Stomach smooth muscle (tissue), 2 donors: ENCODE measurements around the gene CARM1.

Experiments used
- H3K27ac ChIP-seq: one replicate; pipeline ENCODE4 v1.7.0; 2013; ENCODE audit warnings: mild to moderate bottlenecking, low read length, inconsistent platforms
- H3K27me3 ChIP-seq, 2 donors: one replicate each; pipeline ENCODE4 v1.7.0; 2013; ENCODE audit warnings: low read length in 2 of 2; ENCODE audit not compliant: insufficient read depth in 2 of 2, control insufficient read depth in 1 of 2
- H3K36me3 ChIP-seq, 2 donors: one replicate each; pipeline ENCODE4 v1.7.0; 2013; ENCODE audit warnings: low read length in 2 of 2; ENCODE audit not compliant: control insufficient read depth in 2 of 2, insufficient read depth in 2 of 2
- H3K4me1 ChIP-seq: one replicate; pipeline ENCODE4 v1.7.0; 2013; ENCODE audit warnings: low read length; ENCODE audit not compliant: control insufficient read depth, insufficient read depth
- H3K4me3 ChIP-seq, 2 donors: one replicate each; pipeline ENCODE4 v1.7.0; 2013; ENCODE audit warnings: low read length in 2 of 2
- H3K9ac ChIP-seq, 2 donors: one replicate each; pipeline ENCODE4 v1.7.0; 2013; ENCODE audit warnings: low read length in 2 of 2, mild to moderate bottlenecking in 1 of 2
- H3K9me3 ChIP-seq, 2 donors: one replicate each; pipeline ENCODE4 v1.7.0; 2013; ENCODE audit warnings: low read length in 2 of 2; ENCODE audit not compliant: control insufficient read depth in 2 of 2
- donor health status: healthy.
- donor health status: Pancreatic carcinoma.

Gene CARM1

GRCh38 chr19:10870955-10871603 is at the start of gene CARM1:
Gene CARM1 (plus strand): TSS chr19:10871553. CDS start chr19:10871703, 150 bp downstream.
- Histone ChIP-seq H3K27ac (peak within 1 kb of the TSS; percentile 82), H3K27me3 (no peaks in the 10 kb centered on the region), H3K4me1 (peaks cover 14% of the 10 kb centered on the region), H3K4me3 (peak within 1 kb of the TSS; percentile 78 to 80), H3K9ac (peak within 1 kb of the TSS; percentile 74 to 80), H3K9me3 (no peaks in the 10 kb centered on the region), H3K36me3 (no peaks in the 10 kb centered on the region)

- Histone ChIP-seq H3K36me3 (peaks cover 39 to 41% of the 10 kb centered on the region in 2 donors), H3K4me3 (no peak overlapping the region), H3K9me3 (no peaks in the 10 kb centered on the region)
Observed at GRCh38 chr19:10823690-10824089, 47.7 kb upstream of the CARM1 start.

GRCh38 chr19:10826231-10826630 is 45.1 kb upstream of the CARM1 start:
- Histone ChIP-seq H3K4me1 (no peaks in the 10 kb centered on the region), H3K9ac (no peak overlapping the region), H3K9me3 (no peaks in the 10 kb centered on the region), H3K27me3 (no peaks in the 10 kb centered on the region), H3K36me3 (peaks cover 29 to 37% of the 10 kb centered on the region in 2 donors), H3K4me3 (no peak overlapping the region), H3K27ac (no peak overlapping the region)

More at GRCh38 chr19:10823690-10824089, 47.7 kb upstream of the CARM1 start:
- no peaks in the 10 kb centered on the region for H3K4me1 ChIP-seq
- no peak overlapping the region for H3K9ac ChIP-seq
- no peaks in the 10 kb centered on the region for H3K27me3 ChIP-seq
- no peak overlapping the region for H3K27ac ChIP-seq

- Histone ChIP-seq H3K4me1 (no peaks in the 10 kb centered on the region), H3K27me3 (no peaks in the 10 kb centered on the region), H3K36me3 (peaks cover 24 to 36% of the 10 kb centered on the region in 2 donors), H3K9ac (no peak overlapping the region), H3K9me3 (no peaks in the 10 kb centered on the region), H3K4me3 (no peak overlapping the region), H3K27ac (no peak overlapping the region)
Observed at GRCh38 chr19:10826846-10827245, 44.5 kb upstream of the CARM1 start.

- no peaks in the 10 kb centered on the region for H3K27me3 ChIP-seq
- no peak overlapping the region for H3K4me3 ChIP-seq
- no peak overlapping the region for H3K9ac ChIP-seq
- H3K9me3 ChIP-seq: no peaks in the 10 kb centered on the region
- H3K36me3 ChIP-seq: peaks cover 18 to 36% of the 10 kb centered on the region in 2 donors
- no peak overlapping the region for H3K27ac ChIP-seq
- no peaks in the 10 kb centered on the region for H3K4me1 ChIP-seq
Observed at GRCh38 chr19:10828981-10829821, 42.2 kb upstream of the CARM1 start.

- Histone ChIP-seq H3K9ac (no peak overlapping the region), H3K36me3 (peaks cover 10 to 31% of the 10 kb centered on the region in 2 donors), H3K4me3 (no peak overlapping the region), H3K27me3 (no peaks in the 10 kb centered on the region), H3K27ac (no peak overlapping the region), H3K9me3 (no peaks in the 10 kb centered on the region), H3K4me1 (peaks cover under 1% of the 10 kb centered on the region)
Observed at GRCh38 chr19:10829967-10830366, 41.4 kb upstream of the CARM1 start.

GRCh38 chr19:10830370-10830769 is 41.0 kb upstream of the CARM1 start:
- no peak overlapping the region for H3K9ac ChIP-seq
- peaks cover 5% of the 10 kb centered on the region for H3K4me1 ChIP-seq
- H3K4me3 ChIP-seq: no peak overlapping the region
- peaks cover 8 to 30% of the 10 kb centered on the region in 2 donors for H3K36me3 ChIP-seq
- no peak overlapping the region for H3K27ac ChIP-seq
- no peaks in the 10 kb centered on the region for H3K9me3 ChIP-seq
- no peaks in the 10 kb centered on the region for H3K27me3 ChIP-seq

- peaks cover 7% of the 10 kb centered on the region for H3K4me1 ChIP-seq
- H3K4me3 ChIP-seq: no peak overlapping the region
- no peaks in the 10 kb centered on the region for H3K27me3 ChIP-seq
- no peaks in the 10 kb centered on the region for H3K9me3 ChIP-seq
- H3K36me3 ChIP-seq: peaks cover 8 to 27% of the 10 kb centered on the region in 2 donors
- H3K27ac ChIP-seq: no peak overlapping the region
- no peak overlapping the region for H3K9ac ChIP-seq
Observed at GRCh38 chr19:10830931-10831779, 40.2 kb upstream of the CARM1 start.

- H3K27ac ChIP-seq: no peak overlapping the region
- peaks cover 15% of the 10 kb centered on the region for H3K4me1 ChIP-seq
- no peak overlapping the region for H3K9ac ChIP-seq
- no peak overlapping the region for H3K4me3 ChIP-seq
- no peaks in the 10 kb centered on the region for H3K27me3 ChIP-seq
- peaks cover 0 to 17% of the 10 kb centered on the region in 2 donors for H3K36me3 ChIP-seq
- H3K9me3 ChIP-seq: peaks cover 0 to 3% of the 10 kb centered on the region in 2 donors
Observed at GRCh38 chr19:10831987-10832938, 39.1 kb upstream of the CARM1 start.
